Activated T-cell treated with anti-CD3 and anti-CD28 coated beads, Interleukin-2, amount 50 U/mL, for 24 hours (primary cell): ENCODE measurements around the gene SSH2.
"Not testable (repeated sequence)": the region's sequence is repeated elsewhere in the genome, so short reads cannot be mapped to it uniquely, and the experiment has no call there.

ENCODE experiments used
- DNase-seq: peaks from one replicate; pipeline ENCODE4 v3.0.0-alpha.2; 2020
- H3K27ac Mint-ChIP-seq: 2 replicates; pipeline ENCODE4 v1.8.0; 2020; ENCODE audit warnings: mild to moderate bottlenecking, mixed read lengths
- H3K27me3 Mint-ChIP-seq: 2 replicates; pipeline ENCODE4 v1.8.0; 2020; ENCODE audit warnings: mixed read lengths
- H3K36me3 Mint-ChIP-seq: 2 replicates; pipeline ENCODE4 v1.8.0; 2020; ENCODE audit warnings: low read depth, mixed read lengths
- H3K4me1 Mint-ChIP-seq: 2 replicates; pipeline ENCODE4 v1.8.0; 2020; ENCODE audit warnings: low read depth, mixed read lengths
- H3K4me3 Mint-ChIP-seq: 2 replicates; pipeline ENCODE4 v1.8.0; 2020; ENCODE audit warnings: mild to moderate bottlenecking, moderate library complexity, mixed read lengths
- H3K9me3 Mint-ChIP-seq: 2 replicates; pipeline ENCODE4 v1.8.0; 2020; ENCODE audit warnings: mixed read lengths

The SSH2 gene

DNA sequence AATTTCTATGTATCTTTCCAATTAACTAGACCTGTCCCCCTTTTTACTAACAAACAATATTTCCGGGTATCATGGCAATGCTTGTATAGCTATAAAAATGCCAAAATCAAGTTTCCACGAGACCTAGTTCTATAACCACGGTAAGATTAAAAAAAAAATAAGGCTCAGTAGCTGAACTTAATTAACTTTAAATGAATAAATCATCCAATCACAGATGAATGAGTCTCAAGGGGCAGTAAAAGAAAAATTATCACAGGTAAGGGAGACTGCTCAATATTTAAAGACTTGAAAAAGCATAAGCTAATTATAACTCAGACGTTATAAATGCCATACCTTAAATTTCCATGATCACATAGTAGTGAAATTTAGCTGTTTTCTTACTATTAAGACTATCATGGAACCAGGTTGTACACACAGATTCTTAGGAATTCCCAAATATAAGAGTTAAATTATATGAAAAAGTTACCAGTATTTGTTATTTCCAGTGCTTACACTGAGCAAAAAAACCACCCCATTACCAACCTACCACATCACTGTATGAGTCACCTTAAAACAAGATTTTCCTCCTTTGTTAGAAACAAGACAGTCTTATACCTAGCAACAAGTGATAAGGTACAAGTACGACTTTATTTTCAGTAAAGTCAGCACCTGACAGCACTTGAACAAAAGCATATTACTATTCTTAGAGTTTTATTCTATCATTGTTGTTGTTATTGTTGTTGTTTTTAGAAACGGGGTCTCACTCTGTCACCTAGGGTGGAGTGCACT is 20.6 kb downstream of the SSH2 start:
- H3K36me3 Mint-ChIP-seq: peaks cover 14% of the 10 kb centered on the region
- H3K27me3 Mint-ChIP-seq: no peaks in the 10 kb centered on the region
- peaks cover 30% of the 10 kb centered on the region for H3K4me1 Mint-ChIP-seq
- H3K27ac Mint-ChIP-seq: no peak overlapping the region
- no peak for DNase-seq
- peaks cover 5% of the 10 kb centered on the region for H3K9me3 Mint-ChIP-seq
- no peak overlapping the region for H3K4me3 Mint-ChIP-seq

DNA sequence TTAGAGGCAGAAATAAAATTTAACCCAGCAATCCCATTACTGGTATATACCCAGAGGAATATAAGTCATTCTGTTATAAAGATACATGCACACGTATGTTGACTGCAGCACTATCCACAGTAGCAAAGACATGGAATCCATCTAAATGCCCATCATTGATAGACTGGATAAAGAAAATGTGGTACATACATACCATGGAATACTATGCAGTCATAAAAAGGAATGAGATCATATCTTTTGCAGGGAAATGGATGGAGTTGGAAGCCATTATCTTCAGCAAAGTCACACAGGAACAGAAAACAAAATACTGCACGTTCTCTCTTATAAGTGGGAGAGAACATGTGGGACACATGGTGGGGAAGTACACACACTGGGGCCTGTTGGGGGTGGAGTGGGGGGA is 23.1 kb downstream of the SSH2 start:
- H3K4me1 Mint-ChIP-seq: peaks cover 45% of the 10 kb centered on the region
- H3K9me3 Mint-ChIP-seq: peaks cover 5% of the 10 kb centered on the region
- no peaks in the 10 kb centered on the region for H3K27me3 Mint-ChIP-seq
- H3K36me3 Mint-ChIP-seq: peaks cover 12% of the 10 kb centered on the region
- no peak overlapping the region for H3K4me3 Mint-ChIP-seq
- no peak overlapping the region for H3K27ac Mint-ChIP-seq
- no peak for DNase-seq

DNA sequence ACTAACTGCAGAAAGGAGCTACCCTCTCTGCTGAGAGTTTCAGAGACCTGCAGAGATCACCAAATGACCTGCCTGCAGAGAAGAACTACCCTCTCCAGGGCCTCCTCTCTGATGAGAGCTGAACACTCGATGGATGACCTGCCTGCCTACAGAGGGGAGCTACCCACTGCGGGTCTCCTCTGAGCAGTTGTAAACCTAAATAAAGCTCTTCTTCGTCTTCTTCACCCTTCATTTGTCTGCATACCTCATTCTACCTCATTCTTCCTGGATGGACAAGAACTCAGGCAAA is 24.2 kb downstream of the SSH2 start:
- peaks cover 12% of the 10 kb centered on the region for H3K36me3 Mint-ChIP-seq
- no peak overlapping the region for H3K27ac Mint-ChIP-seq
- H3K4me1 Mint-ChIP-seq: peaks cover 49% of the 10 kb centered on the region
- no peaks in the 10 kb centered on the region for H3K27me3 Mint-ChIP-seq
- H3K9me3 Mint-ChIP-seq: peaks cover 5% of the 10 kb centered on the region
- H3K4me3 Mint-ChIP-seq: no peak overlapping the region
- no peak for DNase-seq

DNA sequence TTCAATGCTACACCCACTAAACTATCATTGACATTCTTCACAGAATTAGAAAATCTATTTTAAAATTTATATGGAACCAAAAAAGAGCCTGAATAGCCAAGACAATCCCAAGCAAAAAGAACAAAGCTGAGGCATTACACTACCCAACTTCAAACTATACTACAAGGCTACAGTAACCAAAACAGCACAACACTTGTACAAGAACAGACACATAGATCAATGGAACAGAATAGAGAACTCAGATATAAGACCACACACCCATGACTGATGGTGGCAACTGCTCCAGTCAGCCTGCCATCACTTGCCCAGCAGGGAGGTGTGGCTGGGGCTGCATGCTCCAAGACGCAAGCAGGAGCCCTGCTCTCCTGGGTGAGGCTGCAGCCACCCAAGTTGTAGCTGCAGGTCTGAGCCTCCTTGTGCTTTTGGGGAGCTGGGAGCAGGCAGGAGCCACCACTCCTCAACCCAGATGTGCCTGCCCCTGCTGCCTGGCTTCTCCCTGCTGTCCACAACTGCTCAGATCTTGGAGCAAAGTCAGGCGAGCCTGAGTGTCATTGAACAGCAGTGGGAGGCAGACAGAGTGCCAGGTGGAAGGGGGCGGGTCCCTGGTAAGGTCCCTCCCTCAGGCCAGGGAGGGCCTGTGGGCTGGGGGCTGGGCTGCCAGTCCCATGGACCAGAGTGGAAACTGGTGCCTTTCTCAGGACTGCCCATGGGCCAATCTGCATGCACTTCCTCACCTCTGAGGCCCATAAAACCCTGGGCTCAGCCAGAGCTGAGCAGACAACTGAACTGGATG is 24.7 kb downstream of the SSH2 start:
- H3K27me3 Mint-ChIP-seq: no peaks in the 10 kb centered on the region
- H3K36me3 Mint-ChIP-seq: peaks cover 12% of the 10 kb centered on the region
- peaks cover 49% of the 10 kb centered on the region for H3K4me1 Mint-ChIP-seq
- H3K9me3 Mint-ChIP-seq: peaks cover 5% of the 10 kb centered on the region
- no peak overlapping the region for H3K27ac Mint-ChIP-seq
- no peak overlapping the region for H3K4me3 Mint-ChIP-seq
- no peak for DNase-seq

DNA sequence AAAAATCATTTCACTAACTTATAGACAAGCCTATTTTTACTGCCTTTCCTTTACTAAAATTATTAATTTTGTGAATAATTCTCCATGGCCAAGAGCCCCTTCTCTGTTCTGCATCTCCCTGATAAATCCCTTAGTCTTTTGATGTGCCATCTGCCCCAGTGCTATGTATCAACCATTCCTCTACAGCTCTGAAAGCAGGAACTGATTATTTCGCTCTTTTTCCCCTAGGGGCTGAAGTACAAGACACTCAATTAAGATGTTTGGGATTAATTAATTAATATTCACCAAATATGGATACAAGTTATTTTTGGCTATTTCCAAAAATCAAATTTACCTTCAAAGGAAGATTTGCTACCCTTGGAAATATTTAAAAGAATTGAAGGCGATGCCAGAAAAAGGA is 26.6 kb downstream of the SSH2 start:
- Mint-ChIP-seq H3K4me3 (no peak overlapping the region), H3K27ac (no peak overlapping the region), H3K9me3 (peaks cover 5% of the 10 kb centered on the region), H3K4me1 (peaks cover 37% of the 10 kb centered on the region), H3K36me3 (peaks cover 12% of the 10 kb centered on the region), H3K27me3 (no peaks in the 10 kb centered on the region)
- no peak for DNase-seq

DNA sequence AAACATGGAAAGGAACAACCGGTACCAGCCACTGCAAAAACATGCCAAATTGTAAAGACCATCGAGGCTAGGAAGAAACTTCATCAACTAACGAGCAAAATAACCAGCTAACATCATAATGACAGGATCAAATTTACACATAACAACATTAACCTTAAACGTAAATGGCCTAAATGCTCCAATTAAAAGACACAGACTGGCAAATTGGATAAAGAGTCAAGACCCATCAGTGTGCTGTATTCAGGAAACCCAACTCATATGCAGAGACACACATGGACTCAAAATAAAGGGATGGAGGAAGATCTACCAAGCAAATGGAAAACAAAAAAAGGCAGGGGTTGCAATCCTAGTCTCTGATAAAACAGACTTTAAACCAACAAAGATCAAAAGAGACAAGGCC is 32.9 kb downstream of the SSH2 start:
- H3K4me3 Mint-ChIP-seq, H3K27ac Mint-ChIP-seq, H3K27me3 Mint-ChIP-seq, H3K36me3 Mint-ChIP-seq, H3K9me3 Mint-ChIP-seq, DNase-seq: not testable (repeated sequence)
- peaks cover 22% of the 10 kb centered on the region for H3K4me1 Mint-ChIP-seq

DNA sequence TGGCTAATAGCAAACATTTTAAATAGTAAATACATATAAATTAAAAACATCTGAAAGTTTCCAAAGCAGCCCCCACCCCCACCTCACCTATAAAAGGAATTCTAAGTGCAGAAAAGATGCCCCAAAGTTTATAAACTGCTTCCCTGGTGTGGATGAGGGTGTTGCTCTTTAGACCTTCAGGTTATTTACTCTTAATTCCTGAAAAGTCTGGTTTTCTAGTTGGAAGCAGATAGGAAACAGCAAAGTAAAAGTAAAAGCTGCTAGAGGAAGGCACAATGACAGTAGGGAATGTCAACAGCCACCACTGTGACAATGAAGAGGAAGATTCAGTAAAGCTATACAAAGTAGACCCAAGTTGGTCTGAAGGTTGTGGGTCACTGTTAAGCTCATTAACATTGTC is 37.8 kb downstream of the SSH2 start:
- H3K9me3 Mint-ChIP-seq: peaks cover 7% of the 10 kb centered on the region
- H3K27me3 Mint-ChIP-seq: no peaks in the 10 kb centered on the region
- H3K27ac Mint-ChIP-seq: no peak overlapping the region
- no peak overlapping the region for H3K4me3 Mint-ChIP-seq
- peaks cover 12% of the 10 kb centered on the region for H3K36me3 Mint-ChIP-seq
- peaks cover 22% of the 10 kb centered on the region for H3K4me1 Mint-ChIP-seq
- no peak for DNase-seq

DNA sequence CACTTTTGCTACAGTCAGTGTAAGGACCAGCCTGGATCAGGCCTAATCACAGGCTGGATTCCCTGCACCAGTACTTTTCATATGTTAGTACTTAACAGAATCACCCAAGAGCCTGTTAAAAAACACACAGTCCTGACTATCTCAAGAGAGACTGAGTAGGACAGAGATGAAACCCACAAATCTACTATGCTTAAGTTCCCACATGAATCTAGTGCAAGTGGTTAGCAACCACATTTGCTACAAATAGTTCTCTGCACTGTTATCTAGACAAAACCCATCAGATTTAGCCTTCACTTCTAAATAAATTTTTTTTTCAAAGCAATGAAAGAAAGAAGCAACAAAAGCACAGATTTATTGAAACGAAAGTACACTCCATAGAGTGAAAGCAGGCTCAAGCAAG is 38.9 kb downstream of the SSH2 start:
- no peak for DNase-seq
- peaks cover 4% of the 10 kb centered on the region for H3K9me3 Mint-ChIP-seq
- H3K27ac Mint-ChIP-seq: peak overlapping the region; percentile 17
- H3K27me3 Mint-ChIP-seq: no peaks in the 10 kb centered on the region
- H3K4me1 Mint-ChIP-seq: peaks cover 23% of the 10 kb centered on the region
- H3K4me3 Mint-ChIP-seq: no peak overlapping the region
- H3K36me3 Mint-ChIP-seq: peaks cover 13% of the 10 kb centered on the region

DNA sequence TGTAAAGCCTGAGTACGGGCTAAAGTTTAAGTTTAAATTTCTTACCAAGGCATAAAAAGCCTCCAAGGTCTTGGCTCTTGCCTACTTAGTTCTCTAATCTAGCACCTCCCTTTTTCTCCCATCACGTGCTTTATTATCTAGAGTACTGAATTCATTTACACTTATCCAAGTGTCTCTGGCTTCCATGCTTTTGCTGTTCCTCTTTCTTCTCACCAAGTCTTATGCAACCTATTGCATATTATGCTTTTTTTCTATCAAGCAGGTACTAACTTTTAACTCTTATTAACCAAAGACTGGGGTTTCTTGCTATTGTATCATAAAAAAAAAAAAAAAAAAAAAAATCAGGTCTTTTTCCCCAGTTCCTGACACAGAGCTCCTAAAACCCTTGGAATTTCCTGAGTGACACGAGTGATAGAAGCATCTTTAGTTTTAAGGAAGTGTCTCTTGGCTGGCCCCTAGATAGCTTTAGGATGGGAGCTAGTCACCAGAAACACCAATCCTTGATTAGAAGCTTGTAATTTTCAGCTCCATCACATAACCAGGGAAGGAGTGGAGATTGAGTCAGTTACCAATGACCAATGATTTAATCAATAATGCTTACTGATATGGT is 44.9 kb downstream of the SSH2 start:
- Mint-ChIP-seq H3K4me3 (no peak overlapping the region), H3K27ac (no peak overlapping the region), H3K36me3 (peaks cover 10% of the 10 kb centered on the region), H3K4me1 (peaks cover 27% of the 10 kb centered on the region), H3K27me3 (no peaks in the 10 kb centered on the region), H3K9me3 (peaks cover 2% of the 10 kb centered on the region)
- DNase-seq: no peak

DNA sequence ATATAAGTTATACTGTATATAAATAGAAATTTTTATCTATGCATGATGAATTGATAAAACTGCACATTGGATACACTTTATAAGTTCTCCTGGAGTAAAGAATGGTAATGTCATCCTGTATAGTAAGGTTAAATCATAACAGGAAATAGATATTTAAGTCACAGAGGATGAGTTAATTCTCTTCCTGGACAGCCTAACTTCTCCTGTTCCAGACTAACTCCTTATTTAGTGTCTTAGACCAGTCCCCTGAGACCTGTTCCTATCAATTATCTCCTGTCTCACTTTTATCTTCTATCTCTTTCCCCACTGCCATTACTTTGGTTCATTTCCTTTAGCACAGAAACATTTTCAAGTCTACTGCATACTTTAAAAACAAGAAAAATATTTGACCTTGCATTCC is 46.5 kb downstream of the SSH2 start:
- Mint-ChIP-seq H3K9me3 (peaks cover 2% of the 10 kb centered on the region), H3K27ac (no peak overlapping the region), H3K36me3 (peaks cover 7% of the 10 kb centered on the region), H3K27me3 (no peaks in the 10 kb centered on the region), H3K4me1 (peaks cover 27% of the 10 kb centered on the region), H3K4me3 (no peak overlapping the region)
- DNase-seq: no peak

DNA sequence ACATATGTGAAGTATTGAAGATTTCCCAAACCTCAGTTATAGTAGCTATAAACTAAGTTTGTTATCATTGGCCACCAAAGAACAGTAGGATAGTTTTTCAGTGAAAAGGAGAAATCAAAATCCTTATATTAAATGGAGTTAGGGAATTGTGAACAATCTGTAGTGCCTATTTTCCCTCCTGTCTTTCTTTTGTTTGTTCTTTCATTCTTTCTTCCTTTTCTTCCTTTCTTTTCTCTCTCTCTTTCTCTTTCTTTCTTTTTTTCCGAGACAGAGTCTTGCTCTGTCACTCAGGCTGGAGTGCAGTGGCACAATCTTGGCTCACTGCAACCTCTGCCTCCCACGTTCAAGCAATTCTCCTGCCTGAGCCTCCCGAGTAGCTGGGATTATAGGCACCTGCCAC is 48.8 kb downstream of the SSH2 start:
- Mint-ChIP-seq H3K4me3 (no peak overlapping the region), H3K36me3 (peaks cover 9% of the 10 kb centered on the region), H3K27ac (no peak overlapping the region), H3K27me3 (no peaks in the 10 kb centered on the region), H3K4me1 (peaks cover 29% of the 10 kb centered on the region), H3K9me3 (peaks cover 2% of the 10 kb centered on the region)
- DNase-seq: no peak

DNA sequence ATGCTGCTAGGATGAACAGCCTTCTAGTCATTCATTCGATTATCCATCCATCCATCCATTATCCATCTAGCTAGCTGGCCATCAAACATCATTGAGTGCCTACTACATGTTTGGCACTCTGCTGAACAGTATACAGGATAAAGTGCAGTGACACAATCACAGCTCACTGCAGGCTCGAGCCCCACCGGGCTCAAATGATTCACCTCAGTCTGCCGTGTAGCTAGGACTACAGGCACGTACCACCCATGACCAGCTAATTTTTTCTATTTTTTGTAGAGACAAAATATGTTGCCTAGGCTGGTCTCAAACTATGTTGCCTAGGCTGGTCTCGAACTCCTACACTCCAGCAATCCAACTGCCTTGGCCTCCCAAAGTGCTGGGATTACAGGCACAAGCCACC is 50.0 kb downstream of the SSH2 start:
- H3K4me1 Mint-ChIP-seq: peaks cover 29% of the 10 kb centered on the region
- no peak overlapping the region for H3K4me3 Mint-ChIP-seq
- H3K36me3 Mint-ChIP-seq: peaks cover 2% of the 10 kb centered on the region
- H3K9me3 Mint-ChIP-seq: no peaks in the 10 kb centered on the region
- H3K27ac Mint-ChIP-seq: no peak overlapping the region
- no peaks in the 10 kb centered on the region for H3K27me3 Mint-ChIP-seq
- no peak for DNase-seq

DNA sequence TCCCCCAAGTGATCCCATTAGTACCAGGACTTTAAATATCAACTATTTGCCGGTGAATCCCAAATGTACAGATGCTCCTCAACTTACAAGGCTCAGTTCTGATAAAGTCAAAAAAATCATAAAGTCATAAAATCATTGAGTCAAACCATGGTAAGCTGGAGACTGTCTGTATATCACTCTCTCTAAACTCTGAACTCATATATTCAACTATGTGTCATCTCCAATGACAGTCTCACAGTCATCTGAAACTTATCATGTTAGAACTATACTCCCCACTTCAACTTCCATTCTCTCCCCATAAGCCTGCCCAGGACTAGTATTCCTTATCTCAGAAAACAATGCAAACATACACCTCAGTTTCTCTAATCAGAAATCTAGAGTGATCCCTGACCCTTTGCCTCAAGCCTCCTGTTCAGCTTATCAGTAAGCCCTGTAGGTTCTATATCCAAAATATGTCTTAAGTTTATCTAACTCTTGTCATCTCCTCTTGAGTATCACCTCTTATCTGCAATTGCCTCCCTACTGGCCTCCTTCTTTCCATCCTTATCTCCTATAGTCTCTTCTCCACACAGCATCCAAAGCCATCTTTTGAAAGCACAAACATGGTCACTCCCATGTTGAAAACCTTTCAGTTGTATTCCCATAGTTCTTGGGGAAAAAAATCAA is 55.0 kb downstream of the SSH2 start:
- H3K27ac Mint-ChIP-seq: no peak overlapping the region
- H3K27me3 Mint-ChIP-seq: no peaks in the 10 kb centered on the region
- no peak overlapping the region for H3K4me3 Mint-ChIP-seq
- H3K9me3 Mint-ChIP-seq: no peaks in the 10 kb centered on the region
- DNase-seq: no peak
- peaks cover 17% of the 10 kb centered on the region for H3K4me1 Mint-ChIP-seq
- peaks cover 2% of the 10 kb centered on the region for H3K36me3 Mint-ChIP-seq

DNA sequence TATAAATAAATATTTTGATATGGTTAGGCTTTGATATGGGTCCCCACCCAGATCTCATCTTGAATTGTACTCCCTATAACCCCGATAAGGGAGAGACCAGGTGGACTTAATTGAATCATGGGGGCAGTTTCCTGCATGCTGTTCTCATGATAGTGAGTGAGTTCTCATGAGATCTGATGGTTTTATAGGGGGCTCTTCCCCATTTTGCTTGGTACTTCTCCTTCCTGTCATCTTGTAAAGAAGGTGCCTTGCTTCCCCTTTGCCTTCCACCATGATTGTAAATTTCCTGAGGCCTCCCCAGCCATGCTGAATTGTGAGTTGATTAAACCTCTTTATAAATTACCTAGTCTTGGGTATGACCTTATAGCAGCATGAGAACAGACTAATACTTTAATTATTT is 55.7 kb downstream of the SSH2 start:
- not testable (repeated sequence) for H3K9me3 Mint-ChIP-seq, H3K36me3 Mint-ChIP-seq, H3K4me3 Mint-ChIP-seq, DNase-seq, H3K27ac Mint-ChIP-seq, H3K27me3 Mint-ChIP-seq
- H3K4me1 Mint-ChIP-seq: peaks cover 14% of the 10 kb centered on the region

DNA sequence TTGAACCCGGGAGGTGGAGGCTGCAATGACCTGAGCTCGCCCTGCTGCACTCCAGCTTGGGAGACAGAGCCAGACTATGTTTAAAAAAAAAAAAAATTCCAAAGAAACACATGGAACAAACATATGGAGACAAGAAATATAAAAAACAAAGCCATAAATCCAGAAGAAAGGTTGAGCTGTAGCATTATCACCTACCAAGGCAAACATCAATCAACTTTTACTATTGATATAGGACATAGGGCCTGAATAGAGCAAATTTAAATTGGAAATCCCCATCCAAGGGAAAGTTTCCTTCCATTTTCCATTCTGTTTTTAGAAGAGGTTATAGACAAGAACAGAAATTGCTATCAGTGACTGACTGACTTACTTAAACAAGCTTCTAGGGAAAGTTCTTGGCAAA is 56.6 kb downstream of the SSH2 start:
- Mint-ChIP-seq H3K4me1 (peaks cover 17% of the 10 kb centered on the region), H3K36me3 (peaks cover 2% of the 10 kb centered on the region)

More for the DNA sequence above, 56.6 kb downstream of the SSH2 start:
- Mint-ChIP-seq H3K4me3 (no peak overlapping the region), H3K27ac (no peak overlapping the region), H3K27me3 (no peaks in the 10 kb centered on the region), H3K9me3 (no peaks in the 10 kb centered on the region)
- no peak for DNase-seq
